ENCODE results near the gene ZWINT. TPM values are rescaled to one million over a fixed set of nuclear protein-coding genes. Genes with fewer than 3 reads are reported as not detected.

Gene ZWINT
- total and polyA plus RNA-seq, 2 of the 8 experiments (the other 6 are each of a cell fraction or from before 2014, with no cell fraction given) = 52.1 to 71.2 TPM

DNA sequence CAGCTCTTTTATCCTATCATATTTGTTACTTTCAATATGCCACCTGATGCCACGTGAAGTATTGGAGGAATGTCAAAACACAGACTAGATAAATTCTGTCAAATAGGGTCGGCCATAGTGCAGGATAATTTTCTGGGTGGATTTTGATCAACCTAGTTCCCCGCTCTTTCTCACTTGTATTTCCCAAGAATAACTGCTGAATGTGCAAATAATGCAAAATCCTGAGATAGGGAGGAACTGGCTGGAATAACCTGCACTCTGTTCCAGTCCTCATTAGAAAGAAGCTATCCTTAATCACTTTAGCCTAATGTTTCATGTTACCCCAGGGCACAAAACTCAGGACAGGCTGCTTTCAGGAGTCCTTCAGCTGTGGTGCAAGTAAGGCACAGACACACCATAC lies 33.9 kb downstream of the ZWINT start:
- H3K23ac ChIP-seq (ENCODE audit: insufficient read length) = no peak overlapping the region
- no peaks in the 10 kb centered on the region for H3K79me2 ChIP-seq (ENCODE audit: control insufficient read depth in 1 of 2, insufficient read depth in 2 of 2, low read length in 2 of 2)
- no peak overlapping the region for H2BK120ac ChIP-seq (replicated peaks; ENCODE audit: low read depth, low read length)
- H3K4me3 ChIP-seq (ENCODE audit: extremely low read depth in 1 of 4, insufficient read depth in 2 of 4, low read depth in 3 of 4, low read length in 4 of 4) = no peak overlapping the region
- no peak overlapping the region for H2AFZ ChIP-seq (ENCODE audit: low read length)
- no peak overlapping the region for H3K18ac ChIP-seq (ENCODE audit: extremely low read depth, low read length)
- H3K14ac ChIP-seq (ENCODE audit: insufficient read length) = no peak overlapping the region
- POLR2A ChIA-PET (ENCODE audit: partially characterized antibody) = interaction anchor here (0.6 kb wide), 1 partner anchor 697 kb away, joined by 3 read pairs; no protein-coding TSS in a partner anchor
- H4K91ac ChIP-seq (replicated peaks; ENCODE audit: insufficient read length, low read length) = no peak overlapping the region
- WGBS, 2 experiments (ENCODE audit: extremely low coverage in 1 of 2, insufficient coverage in 1 of 2, insufficient read length in 1 of 2, insufficient replicate concordance in 2 of 2, low coverage in 1 of 2, low lambda C conversion rate in 2 of 2, missing lambda C conversion rate in 1 of 2) = 86% methylated on average over 3 of the region's 3 CpGs; no CpG with 5 or more reads in 1 of the 2 experiments
- DNase-seq (ENCODE audit: low read depth in 1 of 2, low spot score in 2 of 2) = no peak
- no peak overlapping the region for H3K4me2 ChIP-seq (ENCODE audit: insufficient read depth in 1 of 2, low read depth in 2 of 2, low read length in 2 of 2)
- no peak overlapping the region for H2BK5ac ChIP-seq (ENCODE audit: low read depth, low read length)
- H3K36me3 ChIP-seq (ENCODE audit: control insufficient read depth in 2 of 4, insufficient read depth in 4 of 4, low read length in 3 of 4) = no peaks in the 10 kb centered on the region
- H3K4ac ChIP-seq (replicated peaks; ENCODE audit: insufficient read length, low read depth, low read length) = no peak overlapping the region
- H3K56ac ChIP-seq (replicated peaks; ENCODE audit: insufficient read length, low read depth, low read length) = no peak overlapping the region
- no peak overlapping the region for H4K5ac ChIP-seq (ENCODE audit: insufficient read length, low read depth, low read length)
- FAIRE-seq = no peak
- H2BK15ac ChIP-seq (ENCODE audit: low read length) = no peak overlapping the region
- no peak overlapping the region for H2AK5ac ChIP-seq (ENCODE audit: low read depth, low read length)
- H3K27me3 ChIP-seq (replicated peaks in 1 of 4; ENCODE audit: control insufficient read depth in 3 of 4, extremely low read depth in 1 of 4, insufficient read depth in 3 of 4, low read length in 3 of 4) = peaks cover 0 to 1% (median 0%) of the 10 kb centered on the region in 4 experiments; a peak in 1 of 7 replicates
- H3K27ac ChIP-seq (ENCODE audit: low read depth, low read length) = no peak overlapping the region
- H3K23me2 ChIP-seq (ENCODE audit: low read depth, low read length) = no peaks in the 10 kb centered on the region
- H3K9ac ChIP-seq (replicated peaks in 1 of 4; ENCODE audit: extremely low read depth in 1 of 4, low read depth in 3 of 4, low read length in 3 of 4) = no peak overlapping the region
- CTCF ChIA-PET (ENCODE audit: partially characterized antibody) = interaction anchor here (0.8 to 1.9 kb wide), 2 partner anchors 41 to 698 kb away, joined by 3 to 5 read pairs; no protein-coding TSS in a partner anchor
- no peak overlapping the region for H2BK20ac ChIP-seq (ENCODE audit: low read length)
- H3K79me1 ChIP-seq (ENCODE audit: low read depth, low read length) = no peaks in the 10 kb centered on the region
- no peaks in the 10 kb centered on the region for H3K9me3 ChIP-seq (ENCODE audit: insufficient read depth in 2 of 2, low read depth in 1 of 2, low read length in 1 of 2)
- no peak overlapping the region for H4K8ac ChIP-seq (ENCODE audit: extremely low read depth, insufficient read depth, low read length)
- no peaks in the 10 kb centered on the region for H4K20me1 ChIP-seq (replicated peaks in 1 of 2; ENCODE audit: control insufficient read depth in 1 of 2, insufficient read depth in 2 of 2, low read length in 2 of 2)
- no peak overlapping the region for H2BK12ac ChIP-seq (ENCODE audit: low read depth, low read length)
- no peaks in the 10 kb centered on the region for H3K4me1 ChIP-seq (replicated peaks in 1 of 4; ENCODE audit: control insufficient read depth in 3 of 4, insufficient read depth in 4 of 4, low read length in 3 of 4)
- TF ChIP-seq CEBPB (IDR thresholded peaks at IDR 0.05; ENCODE audit: low read depth, low read length) (no peak), TBP (IDR thresholded peaks at IDR 0.05; ENCODE audit: low read depth, low read length) (no peak), GABPA (IDR thresholded peaks at IDR 0.05; ENCODE audit: borderline replicate concordance, insufficient read depth, low read length) (no peak), TEAD4 (IDR thresholded peaks at IDR 0.05; ENCODE audit: low read depth, low read length) (no peak), MAFK (IDR thresholded peaks at IDR 0.05; ENCODE audit: low read depth, low read length) (no peak), POLR2A (IDR thresholded peaks at IDR 0.05; ENCODE audit: control extremely low read depth in 1 of 2, low read depth in 2 of 2, low read length in 2 of 2) (no peak), JUND (IDR thresholded peaks at IDR 0.05; ENCODE audit: low read length) (no peak), SRF (IDR thresholded peaks at IDR 0.05; ENCODE audit: low read depth, low read length) (no peak), GTF2F1 (IDR thresholded peaks at IDR 0.05; ENCODE audit: borderline replicate concordance, low read depth, low read length) (no peak), SIRT6 (IDR thresholded peaks at IDR 0.05; ENCODE audit: low read length) (no peak), SIN3A (conservative IDR thresholded peaks at IDR 0.05 in 1 of 2, IDR thresholded peaks at IDR 0.05 in 1 of 2; ENCODE audit: low read depth in 1 of 2, low read length in 2 of 2) (no peak), POU5F1 (IDR thresholded peaks at IDR 0.05; ENCODE audit: low read depth, low read length) (no peak), HDAC6 (IDR thresholded peaks at IDR 0.05; ENCODE audit: low read depth, low read length) (no peak), FOSL1 (IDR thresholded peaks at IDR 0.05; ENCODE audit: insufficient read depth, low read depth, low read length) (no peak)
- TF ChIP-seq, protein P1, sequence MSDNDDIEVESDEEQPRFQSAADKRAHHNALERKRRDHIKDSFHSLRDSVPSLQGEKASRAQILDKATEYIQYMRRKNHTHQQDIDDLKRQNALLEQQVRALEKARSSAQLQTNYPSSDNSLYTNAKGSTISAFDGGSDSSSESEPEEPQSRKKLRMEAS (IDR thresholded peaks at IDR 0.05) = no peak
